ENCODE results near the gene IER3IP1. TPM values are rescaled to one million over a fixed set of nuclear protein-coding genes. Genes with fewer than 3 reads are reported as not detected.

The IER3IP1 gene
- total RNA-seq, 1 donor from 2014 or later, result 15.2 TPM

DNA sequence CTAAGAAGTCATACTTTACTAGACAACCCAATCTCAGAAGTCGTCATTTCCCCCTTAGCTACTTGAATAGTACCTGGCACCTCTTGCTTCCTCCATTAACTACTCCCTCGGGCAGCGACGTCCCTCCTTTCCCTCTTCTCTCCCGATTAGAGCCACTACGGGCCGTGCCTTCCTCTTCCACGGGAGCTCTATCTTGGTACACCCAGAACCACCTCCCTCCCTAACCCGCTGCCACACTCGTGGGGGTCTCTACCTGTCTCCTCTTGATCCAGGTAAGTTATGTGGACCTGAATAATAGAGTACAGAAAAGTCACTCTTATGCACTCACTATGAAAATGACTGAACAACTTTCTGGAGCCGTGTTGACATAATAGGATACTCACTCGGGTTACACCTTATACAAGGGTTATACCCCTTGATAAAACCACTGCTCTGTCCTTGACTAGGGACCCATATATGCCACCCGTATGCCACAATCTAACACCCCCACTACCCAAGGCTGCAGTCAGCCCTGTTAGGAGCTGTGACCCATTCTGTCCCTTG, 25.3 kb downstream of the IER3IP1 start:
- Histone ChIP-seq H3K27ac (ENCODE audit: low read depth, low read length) (peak overlapping the region; percentile 86), H2AFZ (ENCODE audit: low read depth, low read length) (peak overlapping the region; percentile 98), H3K36me3 (ENCODE audit: insufficient read depth, low read length) (peaks cover 11% of the 10 kb centered on the region), H3K9ac (ENCODE audit: low read length) (peak overlapping the region; percentile 94), H4K20me1 (ENCODE audit: insufficient read depth, low read length) (peaks cover 10% of the 10 kb centered on the region), H3K27me3 (ENCODE audit: insufficient read depth, low read length) (no peaks in the 10 kb centered on the region), H3K79me2 (ENCODE audit: insufficient read depth, low read length) (peaks cover 40% of the 10 kb centered on the region), H3K4me1 (ENCODE audit: insufficient read depth, low read length) (peaks cover 13% of the 10 kb centered on the region), H3K4me3 (ENCODE audit: insufficient read depth, low read depth, low read length) (peak overlapping the region; percentile 90), H3K9me3 (ENCODE audit: insufficient read depth, low read depth, low read length) (no peaks in the 10 kb centered on the region), H3K4me2 (ENCODE audit: low read length) (peak overlapping the region; percentile 97)
- H3K36me3 Mint-ChIP-seq (ENCODE audit: low read depth, unreplicated experiment), result no peaks in the 10 kb centered on the region
- peaks cover 14% of the 10 kb centered on the region for H3K4me1 Mint-ChIP-seq (ENCODE audit: low read depth, unreplicated experiment)
- TF ChIP-seq EZH2 (IDR thresholded peaks at IDR 0.05; ENCODE audit: insufficient read depth, low read length), result no peak
- TF ChIP-seq, protein P1, sequence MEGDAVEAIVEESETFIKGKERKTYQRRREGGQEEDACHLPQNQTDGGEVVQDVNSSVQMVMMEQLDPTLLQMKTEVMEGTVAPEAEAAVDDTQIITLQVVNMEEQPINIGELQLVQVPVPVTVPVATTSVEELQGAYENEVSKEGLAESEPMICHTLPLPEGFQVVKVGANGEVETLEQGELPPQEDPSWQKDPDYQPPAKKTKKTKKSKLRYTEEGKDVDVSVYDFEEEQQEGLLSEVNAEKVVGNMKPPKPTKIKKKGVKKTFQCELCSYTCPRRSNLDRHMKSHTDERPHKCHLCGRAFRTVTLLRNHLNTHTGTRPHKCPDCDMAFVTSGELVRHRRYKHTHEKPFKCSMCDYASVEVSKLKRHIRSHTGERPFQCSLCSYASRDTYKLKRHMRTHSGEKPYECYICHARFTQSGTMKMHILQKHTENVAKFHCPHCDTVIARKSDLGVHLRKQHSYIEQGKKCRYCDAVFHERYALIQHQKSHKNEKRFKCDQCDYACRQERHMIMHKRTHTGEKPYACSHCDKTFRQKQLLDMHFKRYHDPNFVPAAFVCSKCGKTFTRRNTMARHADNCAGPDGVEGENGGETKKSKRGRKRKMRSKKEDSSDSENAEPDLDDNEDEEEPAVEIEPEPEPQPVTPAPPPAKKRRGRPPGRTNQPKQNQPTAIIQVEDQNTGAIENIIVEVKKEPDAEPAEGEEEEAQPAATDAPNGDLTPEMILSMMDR (IDR thresholded peaks at IDR 0.05; ENCODE audit: insufficient read depth, low read depth, low read length), result no peak
- FAIRE-seq (no peak), DNase-seq (ENCODE audit: low read depth) (no peak)
- peak overlapping the region; percentile 97 for H3K27ac Mint-ChIP-seq (ENCODE audit: unreplicated experiment)
- no peaks in the 10 kb centered on the region for H3K27me3 Mint-ChIP-seq (ENCODE audit: low read depth, unreplicated experiment)
- H3K4me3 Mint-ChIP-seq (ENCODE audit: unreplicated experiment), result peak overlapping the region; percentile 95
- H3K9me3 Mint-ChIP-seq (ENCODE audit: unreplicated experiment), result no peaks in the 10 kb centered on the region

DNA sequence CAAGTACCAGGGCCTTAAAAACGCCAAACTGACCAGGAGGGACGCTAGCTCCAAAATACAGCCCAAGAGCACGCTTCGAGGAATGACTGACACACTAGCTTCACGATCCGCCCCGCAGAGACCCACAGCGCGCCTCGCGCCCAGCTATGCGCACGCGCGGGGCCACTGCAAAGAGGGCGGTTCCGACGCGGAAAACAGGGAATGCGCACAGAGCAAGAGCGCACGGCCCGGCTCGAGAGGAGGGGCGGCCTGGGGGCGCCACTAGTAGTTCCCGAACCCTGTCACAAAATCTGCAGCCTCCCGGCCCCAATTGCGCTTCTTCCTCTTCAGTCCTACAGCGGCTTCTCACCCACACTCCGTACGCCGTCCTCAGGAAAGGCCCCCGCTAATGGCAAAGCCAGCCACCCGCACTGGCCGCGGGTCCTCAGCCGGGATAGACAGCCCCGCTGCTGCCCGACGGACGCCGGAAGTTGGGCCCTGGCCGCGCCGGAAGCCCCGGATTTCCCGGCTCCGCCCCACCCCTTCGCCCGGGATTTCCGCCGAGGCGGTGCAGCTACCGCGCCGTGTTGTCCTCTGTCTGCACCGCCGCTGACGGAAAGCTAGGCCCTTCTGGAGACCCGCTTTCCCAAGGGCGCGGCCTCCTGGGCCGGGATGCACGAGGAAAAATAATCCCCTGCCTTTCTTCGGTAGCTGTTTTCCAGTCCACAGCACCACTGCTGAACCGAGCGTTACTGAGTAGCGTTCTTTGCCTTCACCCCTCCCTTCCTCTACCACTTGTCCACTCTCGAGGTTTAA, 25.9 kb downstream of the IER3IP1 start, which contains the start of gene HDHD2:
HDHD2 (minus strand) TSS at position 472 of the 795 bp plus-strand sequence. CDS start 14,061 bp downstream, outside the sequence.
- Histone ChIP-seq H3K4me3 (ENCODE audit: insufficient read depth, low read depth, low read length) (peak within 1 kb of the TSS; percentile 90), H3K36me3 (ENCODE audit: insufficient read depth, low read length) (peaks cover 10% of the 10 kb centered on the region), H3K9me3 (ENCODE audit: insufficient read depth, low read depth, low read length) (no peaks in the 10 kb centered on the region), H3K27ac (ENCODE audit: low read depth, low read length) (peak within 1 kb of the TSS; percentile 86), H3K27me3 (ENCODE audit: insufficient read depth, low read length) (no peaks in the 10 kb centered on the region), H4K20me1 (ENCODE audit: insufficient read depth, low read length) (peaks cover 16% of the 10 kb centered on the region), H3K79me2 (ENCODE audit: insufficient read depth, low read length) (peaks cover 47% of the 10 kb centered on the region), H3K4me2 (ENCODE audit: low read length) (peak within 1 kb of the TSS; percentile 97), H3K4me1 (ENCODE audit: insufficient read depth, low read length) (peaks cover 13% of the 10 kb centered on the region), H2AFZ (ENCODE audit: low read depth, low read length) (peak within 1 kb of the TSS; percentile 98), H3K9ac (ENCODE audit: low read length) (peak within 1 kb of the TSS; percentile 94)
- H3K4me3 Mint-ChIP-seq (ENCODE audit: unreplicated experiment), result peak within 1 kb of the TSS; percentile 95
- H3K4me1 Mint-ChIP-seq (ENCODE audit: low read depth, unreplicated experiment), result peaks cover 14% of the 10 kb centered on the region
- H3K36me3 Mint-ChIP-seq (ENCODE audit: low read depth, unreplicated experiment), result no peaks in the 10 kb centered on the region
- TF ChIP-seq, protein P1 (IDR thresholded peaks at IDR 0.05; ENCODE audit: insufficient read depth, low read depth, low read length), result no peak
- no peak for TF ChIP-seq EZH2 (IDR thresholded peaks at IDR 0.05; ENCODE audit: insufficient read depth, low read length)
- FAIRE-seq, result no peak
- peak within 1 kb of the TSS; percentile 97 for H3K27ac Mint-ChIP-seq (ENCODE audit: unreplicated experiment)
- no peaks in the 10 kb centered on the region for H3K9me3 Mint-ChIP-seq (ENCODE audit: unreplicated experiment)
- peak; percentile 66 for DNase-seq (ENCODE audit: low read depth)
- H3K27me3 Mint-ChIP-seq (ENCODE audit: low read depth, unreplicated experiment), result no peaks in the 10 kb centered on the region

Data from astrocyte (in vitro differentiated cells and primary cell).